Prostate gland (tissue), 2 donors: ENCODE measurements around the gene SLC28A1.

Experiments used
- CTCF ChIP-seq, 4 experiments: fragments of 200-600 bp in 2 of 4; fragments of 450-650 bp in 2 of 4; sonication (generic) in 2 of 4; IDR thresholded peaks; 1 replicate in 3 of 4; 2 replicates in 1 of 4; pipeline ENCODE4 v1.5.1; 2016 to 2019; ENCODE audit warnings: antibody characterized with exemption in 4 of 4, mild to moderate bottlenecking in 2 of 4, moderate library complexity in 2 of 4
- POLR2AphosphoS5 ChIP-seq: sonication (generic); formaldehyde crosslinking; IDR thresholded peaks from one replicate; pipeline ENCODE4 v1.6.1; 2017; ENCODE audit warnings: antibody characterized with exemption

- no peak for TF ChIP-seq CTCF (IDR thresholded peaks at IDR 0.05)
- TF ChIP-seq POLR2AphosphoS5: no peak
These were observed 10.4 kb downstream of the SLC28A1 start for GRCh38 chr15:84894736-84895425.
